Astrocyte (in vitro differentiated cells and primary cell): Measurements from ENCODE around the gene SUPT3H. TPM values are rescaled to one million over a fixed set of nuclear protein-coding genes. Genes with fewer than 3 reads are reported as not detected.

ENCODE experiments used
- DNase-seq: peaks from one replicate; pipeline ENCODE4 v3.0.0-alpha.2; 2010; ENCODE audit warnings: low read depth
- FAIRE-seq: peaks from 2 replicates; lab custom pipeline; 2011; peaks lifted over from hg19 to GRCh38; lab: Jason Lieb, UNC
- H2AFZ ChIP-seq: 2 replicates; pipeline ENCODE4 v1.6.0; 2012; ENCODE audit warnings: low read depth, low read length, inconsistent platforms
- H3K27ac ChIP-seq: 2 replicates; pipeline ENCODE4 v1.5.1; 2011; ENCODE audit warnings: low read depth, low read length, inconsistent platforms
- H3K27me3 ChIP-seq: 2 replicates; pipeline ENCODE4 v1.6.0; 2011; ENCODE audit warnings: low read length, inconsistent platforms; ENCODE audit not compliant: insufficient read depth
- H3K36me3 ChIP-seq: 2 replicates; pipeline ENCODE4 v1.5.1; 2011; ENCODE audit warnings: low read length, inconsistent platforms; ENCODE audit not compliant: insufficient read depth
- H3K4me1 ChIP-seq: 2 replicates; pipeline ENCODE4 v1.5.1; 2011; ENCODE audit warnings: low read length, inconsistent platforms; ENCODE audit not compliant: insufficient read depth
- H3K4me2 ChIP-seq: 2 replicates; pipeline ENCODE4 v1.6.0; 2012; ENCODE audit warnings: low read length, inconsistent platforms
- H3K4me3 ChIP-seq: 2 replicates; pipeline ENCODE4 v1.5.1; 2011; ENCODE audit warnings: low read depth, mild to moderate bottlenecking, low read length, inconsistent platforms; ENCODE audit not compliant: insufficient read depth
- H3K79me2 ChIP-seq: 2 replicates; pipeline ENCODE4 v1.6.0; 2012; ENCODE audit warnings: mild to moderate bottlenecking, low read length, inconsistent platforms; ENCODE audit not compliant: insufficient read depth
- H3K9ac ChIP-seq: 2 replicates; pipeline ENCODE4 v1.6.0; 2012; ENCODE audit warnings: mild to moderate bottlenecking, low read length, inconsistent platforms
- H3K9me3 ChIP-seq: 2 replicates; pipeline ENCODE4 v1.5.1; 2012; ENCODE audit warnings: low read depth, mild to moderate bottlenecking, low read length, inconsistent platforms; ENCODE audit not compliant: insufficient read depth
- H4K20me1 ChIP-seq: 2 replicates; pipeline ENCODE4 v1.6.0; 2012; ENCODE audit warnings: low read length, inconsistent platforms; ENCODE audit not compliant: insufficient read depth
- H3K27ac Mint-ChIP-seq: one replicate; pipeline ENCODE4 v1.8.0; 2021; ENCODE audit warnings: mild to moderate bottlenecking, mixed read lengths; ENCODE audit not compliant: unreplicated experiment
- H3K27me3 Mint-ChIP-seq: one replicate; pipeline ENCODE4 v1.8.0; 2021; ENCODE audit warnings: low read depth, mixed read lengths; ENCODE audit not compliant: unreplicated experiment
- H3K36me3 Mint-ChIP-seq: one replicate; pipeline ENCODE4 v1.8.0; 2021; ENCODE audit warnings: low read depth, mixed read lengths; ENCODE audit not compliant: unreplicated experiment
- H3K4me1 Mint-ChIP-seq: one replicate; pipeline ENCODE4 v1.8.0; 2021; ENCODE audit warnings: low read depth, mixed read lengths; ENCODE audit not compliant: unreplicated experiment
- H3K4me3 Mint-ChIP-seq: one replicate; pipeline ENCODE4 v1.8.0; 2021; ENCODE audit warnings: mild to moderate bottlenecking, moderate library complexity, mixed read lengths; ENCODE audit not compliant: unreplicated experiment
- H3K9me3 Mint-ChIP-seq: one replicate; pipeline ENCODE4 v1.8.0; 2021; ENCODE audit warnings: mild to moderate bottlenecking, mixed read lengths; ENCODE audit not compliant: unreplicated experiment
- CTCF ChIP-seq: IDR thresholded peaks from 2 replicates; pipeline ENCODE4 v1.5.1; 2011; ENCODE audit warnings: low read depth, mild to moderate bottlenecking, inconsistent platforms, low read length, moderate library complexity; ENCODE audit not compliant: insufficient read depth
- EZH2 ChIP-seq: IDR thresholded peaks from 2 replicates; pipeline ENCODE4 v1.6.1; 2012; ENCODE audit warnings: mild to moderate bottlenecking, low read length, inconsistent platforms; ENCODE audit not compliant: insufficient read depth
- total RNA-seq: library from RNA; stranded (reverse); gene quantifications from 2 replicates; pipeline ENCODE4 v1.2.1, GENCODE V29; 2021

Gene SUPT3H
- total RNA-seq, 1 donor from 2014 or later = 12.4 TPM

GRCh38 chr6:45170309-45170708 lies 207.4 kb downstream of the SUPT3H start:
- H3K9me3 ChIP-seq = no peaks in the 10 kb centered on the region
- no peak for DNase-seq
- no peak for TF ChIP-seq CTCF
- no peak for TF ChIP-seq EZH2
- H2AFZ ChIP-seq = no peak overlapping the region
- H3K9ac ChIP-seq = no peak overlapping the region
- H3K4me1 ChIP-seq = no peaks in the 10 kb centered on the region
- no peak for FAIRE-seq
- H3K27me3 ChIP-seq = no peaks in the 10 kb centered on the region
- Mint-ChIP-seq H3K4me1 (peaks cover 5% of the 10 kb centered on the region), H3K9me3 (no peaks in the 10 kb centered on the region), H3K4me3 (no peak overlapping the region), H3K27ac (no peak overlapping the region), H3K27me3 (no peaks in the 10 kb centered on the region), H3K36me3 (no peaks in the 10 kb centered on the region)
- H4K20me1 ChIP-seq = no peaks in the 10 kb centered on the region
- H3K79me2 ChIP-seq = no peaks in the 10 kb centered on the region
- H3K4me2 ChIP-seq = no peak overlapping the region
- H3K36me3 ChIP-seq = no peaks in the 10 kb centered on the region
- no peak overlapping the region for H3K27ac ChIP-seq
- H3K4me3 ChIP-seq = no peak overlapping the region

GRCh38 chr6:45169815-45170214 lies 207.9 kb downstream of the SUPT3H start:
- no peak overlapping the region for H3K27ac Mint-ChIP-seq
- peaks cover 5% of the 10 kb centered on the region for H3K4me1 Mint-ChIP-seq
- H3K9me3 ChIP-seq = no peaks in the 10 kb centered on the region
- no peak overlapping the region for H3K4me3 ChIP-seq
- no peaks in the 10 kb centered on the region for H3K79me2 ChIP-seq
- no peaks in the 10 kb centered on the region for H3K36me3 ChIP-seq
- no peak for FAIRE-seq
- H3K9me3 Mint-ChIP-seq = no peaks in the 10 kb centered on the region
- H3K4me3 Mint-ChIP-seq = no peak overlapping the region
- H3K9ac ChIP-seq = no peak overlapping the region
- H3K27me3 ChIP-seq = no peaks in the 10 kb centered on the region
- no peaks in the 10 kb centered on the region for H3K27me3 Mint-ChIP-seq
- H3K27ac ChIP-seq = no peak overlapping the region
- no peaks in the 10 kb centered on the region for H4K20me1 ChIP-seq
- no peak overlapping the region for H2AFZ ChIP-seq
- no peak for TF ChIP-seq EZH2
- no peak for TF ChIP-seq CTCF
- no peak for DNase-seq
- no peak overlapping the region for H3K4me2 ChIP-seq
- no peaks in the 10 kb centered on the region for H3K36me3 Mint-ChIP-seq
- H3K4me1 ChIP-seq = no peaks in the 10 kb centered on the region

- Histone ChIP-seq H3K27ac (no peak overlapping the region), H2AFZ (no peak overlapping the region), H3K4me2 (no peak overlapping the region), H3K27me3 (no peaks in the 10 kb centered on the region), H3K4me1 (no peaks in the 10 kb centered on the region), H4K20me1 (no peaks in the 10 kb centered on the region), H3K9ac (no peak overlapping the region), H3K9me3 (no peaks in the 10 kb centered on the region), H3K79me2 (no peaks in the 10 kb centered on the region), H3K36me3 (no peaks in the 10 kb centered on the region), H3K4me3 (no peak overlapping the region)
- peaks cover 3% of the 10 kb centered on the region for H3K4me1 Mint-ChIP-seq
- H3K27ac Mint-ChIP-seq = no peak overlapping the region
- H3K36me3 Mint-ChIP-seq = no peaks in the 10 kb centered on the region
- H3K4me3 Mint-ChIP-seq = no peak overlapping the region
- DNase-seq (peak; percentile 53), FAIRE-seq (no peak)
- H3K27me3 Mint-ChIP-seq = no peaks in the 10 kb centered on the region
- no peaks in the 10 kb centered on the region for H3K9me3 Mint-ChIP-seq
- TF ChIP-seq CTCF (no peak), EZH2 (no peak)
These were observed 213.6 kb downstream of the SUPT3H start for GRCh38 chr6:45163952-45164766.
